H9 (cell line): ENCODE data around the gene ARHGAP24. TPM values are rescaled to one million over a fixed set of nuclear protein-coding genes. Genes with fewer than 3 reads are reported as not detected.

Experiments
- DNase-seq: peaks from one replicate; pipeline ENCODE4 v3.0.0-alpha.2; 2017
- H2AFZ ChIP-seq: one replicate; pipeline ENCODE4 v1.6.1; 2013; ENCODE audit warnings: mild to moderate bottlenecking, low read length, control low read depth, moderate library complexity
- H2AK5ac ChIP-seq: 2 replicates; pipeline ENCODE4 v1.6.1; 2013; ENCODE audit warnings: low read length, control low read depth, mixed read lengths; ENCODE audit not compliant: insufficient read length
- H2BK120ac ChIP-seq: one replicate; pipeline ENCODE4 v1.6.1; 2013; ENCODE audit warnings: low read depth, mild to moderate bottlenecking, low read length, control low read depth, inconsistent platforms; ENCODE audit not compliant: poor library complexity, severe bottlenecking
- H2BK12ac ChIP-seq: 2 replicates; pipeline ENCODE4 v1.6.1; 2013; ENCODE audit warnings: low read length, control low read depth, mixed read lengths, low read depth; ENCODE audit not compliant: insufficient read length
- H2BK15ac ChIP-seq: 2 replicates; pipeline ENCODE4 v1.6.1; 2013; ENCODE audit warnings: low read depth, low read length, control low read depth
- H2BK20ac ChIP-seq: one replicate; pipeline ENCODE4 v1.6.1; 2013; ENCODE audit warnings: low read depth, mild to moderate bottlenecking, low read length, control low read depth, inconsistent platforms; ENCODE audit not compliant: poor library complexity, severe bottlenecking
- H2BK5ac ChIP-seq: 2 replicates; pipeline ENCODE4 v1.6.1; 2013; ENCODE audit warnings: low read length, control low read depth, mixed read lengths; ENCODE audit not compliant: insufficient read length
- H3K14ac ChIP-seq: 2 replicates; pipeline ENCODE4 v1.6.1; 2013; ENCODE audit warnings: low read length, control low read depth; ENCODE audit not compliant: insufficient read depth
- H3K18ac ChIP-seq: 2 replicates; pipeline ENCODE4 v1.6.1; 2013; ENCODE audit warnings: low read depth, mild to moderate bottlenecking, mixed read lengths, low read length, control low read depth; ENCODE audit not compliant: insufficient read length
- H3K23ac ChIP-seq: 2 replicates; pipeline ENCODE4 v1.6.1; 2013; ENCODE audit warnings: low read length, control low read depth, mixed read lengths, low read depth; ENCODE audit not compliant: insufficient read length
- H3K23me2 ChIP-seq: 2 replicates; pipeline ENCODE4 v1.6.1; 2013; ENCODE audit warnings: low read depth, mild to moderate bottlenecking, mixed read lengths, low read length, control low read depth; ENCODE audit not compliant: insufficient read length, poor library complexity, severe bottlenecking
- H3K27ac ChIP-seq: 2 replicates; pipeline ENCODE4 v1.5.1; 2013; ENCODE audit warnings: low read length, control low read depth, mixed read lengths, low read depth; ENCODE audit not compliant: insufficient read length
- H3K27me3 ChIP-seq: 2 replicates; pipeline ENCODE4 v1.6.1; 2013; ENCODE audit warnings: low read length, control low read depth, inconsistent platforms; ENCODE audit not compliant: insufficient read depth
- H3K4ac ChIP-seq: 2 replicates; pipeline ENCODE4 v1.6.1; 2013; ENCODE audit warnings: low read depth, mild to moderate bottlenecking, control low read depth, inconsistent platforms, low read length, moderate library complexity
- H3K4me1 ChIP-seq: 2 replicates; pipeline ENCODE4 v1.6.1; 2013; ENCODE audit warnings: low read length, control low read depth, inconsistent platforms; ENCODE audit not compliant: insufficient read depth
- H3K4me2 ChIP-seq: 2 replicates; pipeline ENCODE4 v1.6.1; 2013; ENCODE audit warnings: low read length, control low read depth, mixed read lengths; ENCODE audit not compliant: insufficient read length, insufficient read depth
- H3K56ac ChIP-seq: 2 replicates; pipeline ENCODE4 v1.6.1; 2013; ENCODE audit warnings: low read depth, mild to moderate bottlenecking, mixed read lengths, low read length, control low read depth; ENCODE audit not compliant: insufficient read length
- H3K79me1 ChIP-seq: 2 replicates; pipeline ENCODE4 v1.6.1; 2013; ENCODE audit warnings: low read depth, mild to moderate bottlenecking, moderate library complexity, low read length, control low read depth, inconsistent platforms; ENCODE audit not compliant: insufficient read depth, poor library complexity, severe bottlenecking
- H3K79me2 ChIP-seq: 2 replicates; pipeline ENCODE4 v1.6.1; 2013; ENCODE audit warnings: low read length, control low read depth, inconsistent platforms; ENCODE audit not compliant: insufficient read depth
- H3K9ac ChIP-seq: 2 replicates; pipeline ENCODE4 v1.6.1; 2013; ENCODE audit warnings: low read length, control low read depth, mixed read lengths; ENCODE audit not compliant: insufficient read length; ENCODE audit errors: extremely low read depth
- H3K9me3 ChIP-seq: one replicate; pipeline ENCODE4 v1.6.1; 2013; ENCODE audit warnings: low read depth, low read length, inconsistent platforms; ENCODE audit not compliant: control insufficient read depth
- H3T11ph ChIP-seq: one replicate; pipeline ENCODE4 v1.6.1; 2013; ENCODE audit warnings: mild to moderate bottlenecking, low read length, control low read depth, inconsistent platforms
- H4K20me1 ChIP-seq: one replicate; pipeline ENCODE4 v1.6.1; 2013; ENCODE audit not compliant: control insufficient read depth, insufficient read length, insufficient read depth
- H4K5ac ChIP-seq: 2 replicates; pipeline ENCODE4 v1.6.1; 2013; ENCODE audit warnings: low read depth, mild to moderate bottlenecking, mixed read lengths, low read length, control low read depth; ENCODE audit not compliant: insufficient read length
- H4K8ac ChIP-seq: replicated peaks from 2 replicates; pipeline ENCODE4 v1.6.1; 2013; ENCODE audit warnings: low read length, control low read depth, mixed read lengths, low read depth; ENCODE audit not compliant: insufficient read length
- H4K91ac ChIP-seq: 2 replicates; pipeline ENCODE4 v1.6.1; 2013; ENCODE audit warnings: low read depth, mild to moderate bottlenecking, moderate library complexity, mixed read lengths, low read length, control low read depth; ENCODE audit not compliant: insufficient read length
- H3K27ac Mint-ChIP-seq, 3 experiments: 2 replicates in 2 of 3; 3 replicates in 1 of 3; pipeline ENCODE4 v1.8.0; 2020 to 2021; ENCODE audit warnings: mixed read lengths in 3 of 3, mild to moderate bottlenecking in 1 of 3, moderate library complexity in 1 of 3
- H3K27me3 Mint-ChIP-seq: 2 replicates; pipeline ENCODE4 v1.8.0; 2021; ENCODE audit warnings: low read depth, mild to moderate bottlenecking, moderate library complexity, mixed read lengths
- H3K36me3 Mint-ChIP-seq, 3 experiments: 2 replicates in 2 of 3; 3 replicates in 1 of 3; pipeline ENCODE4 v1.8.0; 2020 to 2021; ENCODE audit warnings: low read depth in 3 of 3, mixed read lengths in 3 of 3; ENCODE audit not compliant: insufficient read depth in 1 of 3
- H3K4me1 Mint-ChIP-seq, 2 experiments: 2 replicates each; pipeline ENCODE4 v1.8.0; 2020; ENCODE audit warnings: mixed read lengths in 2 of 2
- H3K4me3 Mint-ChIP-seq, 2 experiments: 2 replicates in 1 of 2; 3 replicates in 1 of 2; pipeline ENCODE4 v1.8.0; 2020 to 2021; ENCODE audit warnings: mild to moderate bottlenecking in 2 of 2, mixed read lengths in 2 of 2, moderate library complexity in 1 of 2
- H3K9me3 Mint-ChIP-seq, 2 experiments: 2 replicates in 1 of 2; 3 replicates in 1 of 2; pipeline ENCODE4 v1.8.0; 2020; ENCODE audit warnings: mild to moderate bottlenecking in 2 of 2, mixed read lengths in 2 of 2, moderate library complexity in 1 of 2
- CTCF ChIP-seq: fragments of 200-600 bp; sonication (generic); conservative IDR thresholded peaks from 3 replicates; pipeline ENCODE4 v1.8.0; 2021; ENCODE audit warnings: antibody characterized with exemption, mild to moderate bottlenecking
- WGBS: extraction: QIAGEN DNeasy Blood & Tissue Kit; methylation state at CpG from one replicate; pipeline ENCODE4 v1.1.7; 2013; ENCODE audit warnings: missing lambda C conversion rate, low lambda C conversion rate, mixed read lengths; ENCODE audit not compliant: insufficient read length; ENCODE audit errors: extremely low coverage; 5-methylcytosine and 5-hydroxymethylcytosine counted together
- long read RNA-seq: library from polyadenylated mRNA; unstranded; transcript quantifications from one replicate; pipeline ENCODE4 v2.0.0, GENCODE V29; 2020
- total RNA-seq: library from RNA; stranded (reverse); gene quantifications from 2 replicates; pipeline ENCODE4 v1.2.1, GENCODE V29; 2021

The ARHGAP24 gene
- total RNA-seq = 0.13 and 0.37 TPM in 2 replicates
- long read RNA-seq = 0 reads

- Histone ChIP-seq H2BK120ac (no peak within 1 kb of the TSS), H3K4ac (no peak within 1 kb of the TSS), H2AFZ (peak within 1 kb of the TSS; percentile 60), H4K91ac (no peak within 1 kb of the TSS), H3K27ac (no peak within 1 kb of the TSS), H3T11ph (no peak within 1 kb of the TSS), H3K79me2 (no peaks in the 10 kb centered on the region), H3K23me2 (no peaks in the 10 kb centered on the region), H3K56ac (no peak within 1 kb of the TSS), H2BK5ac (no peak within 1 kb of the TSS), H2BK12ac (no peak within 1 kb of the TSS), H4K8ac (no peak within 1 kb of the TSS), H2BK20ac (no peak within 1 kb of the TSS), H3K4me1 (no peaks in the 10 kb centered on the region), H2AK5ac (no peak within 1 kb of the TSS), H3K23ac (no peak within 1 kb of the TSS), H3K27me3 (no peaks in the 10 kb centered on the region), H2BK15ac (no peak within 1 kb of the TSS; the same call in 1 of the 2 replicates), H4K20me1 (no peaks in the 10 kb centered on the region), H3K9ac (peak within 1 kb of the TSS; percentile 20), H4K5ac (no peak within 1 kb of the TSS), H3K14ac (no peak within 1 kb of the TSS), H3K9me3 (no peaks in the 10 kb centered on the region), H3K79me1 (no peaks in the 10 kb centered on the region), H3K4me2 (peak within 1 kb of the TSS; percentile 53), H3K18ac (no peak within 1 kb of the TSS)
- no peaks in the 10 kb centered on the region for H3K36me3 Mint-ChIP-seq
- no peak for TF ChIP-seq CTCF
- H3K27ac Mint-ChIP-seq = peak within 1 kb of the TSS in 2 of 3 experiments; percentile 29 to 76; a peak in 3 of 7 replicates
- H3K27me3 Mint-ChIP-seq = peaks cover 52% of the 10 kb centered on the region
- peak; percentile 93 for DNase-seq
- peaks cover 0 to 2% of the 10 kb centered on the region in 2 experiments; a peak in 1 of 5 replicates for H3K9me3 Mint-ChIP-seq
- peaks cover 6% of the 10 kb centered on the region in 2 experiments for H3K4me1 Mint-ChIP-seq
- peak within 1 kb of the TSS; percentile 78 to 91 for H3K4me3 Mint-ChIP-seq
- no CpG with 5 or more reads among the region's 41 CpGs for WGBS
These were observed at the start of gene ARHGAP24 for GRCh38 chr4:85474818-85475630. Gene ARHGAP24 (plus strand): TSS chr4:85475150.
